ENCODE results near the gene PMIS2. TPM values are rescaled to one million over a fixed set of nuclear protein-coding genes. Genes with fewer than 3 reads are reported as not detected.
A peak's percentile ranks its signal among the peaks of the same experiment; 100 is the strongest.

Gene PMIS2
- total RNA-seq, 4 donors from 2014 or later, result not detected

DNA sequence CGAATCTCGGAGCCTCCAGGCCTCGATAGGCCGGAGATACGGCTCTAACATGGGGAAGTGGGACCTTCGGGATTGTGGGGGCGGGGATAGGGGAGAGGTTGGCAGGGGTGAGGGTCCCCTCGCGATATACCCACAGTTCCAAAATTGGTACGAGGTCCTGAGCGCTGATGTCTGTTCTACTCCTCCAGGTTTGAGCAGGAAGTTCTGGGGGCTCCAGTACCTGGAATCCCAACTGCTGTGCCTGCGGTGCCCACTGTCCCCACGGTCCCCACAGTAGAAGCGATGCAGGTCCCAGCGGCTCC lies 43.3 kb downstream of the PMIS2 start:
- no peaks in the 10 kb centered on the region for H3K27me3 ChIP-seq
- H3K36me3 ChIP-seq, result peaks cover 0 to 39% (median 0%) of the 10 kb centered on the region in 3 donors
- H3K9me3 ChIP-seq, result no peaks in the 10 kb centered on the region
- TF ChIP-seq, protein P1, sequence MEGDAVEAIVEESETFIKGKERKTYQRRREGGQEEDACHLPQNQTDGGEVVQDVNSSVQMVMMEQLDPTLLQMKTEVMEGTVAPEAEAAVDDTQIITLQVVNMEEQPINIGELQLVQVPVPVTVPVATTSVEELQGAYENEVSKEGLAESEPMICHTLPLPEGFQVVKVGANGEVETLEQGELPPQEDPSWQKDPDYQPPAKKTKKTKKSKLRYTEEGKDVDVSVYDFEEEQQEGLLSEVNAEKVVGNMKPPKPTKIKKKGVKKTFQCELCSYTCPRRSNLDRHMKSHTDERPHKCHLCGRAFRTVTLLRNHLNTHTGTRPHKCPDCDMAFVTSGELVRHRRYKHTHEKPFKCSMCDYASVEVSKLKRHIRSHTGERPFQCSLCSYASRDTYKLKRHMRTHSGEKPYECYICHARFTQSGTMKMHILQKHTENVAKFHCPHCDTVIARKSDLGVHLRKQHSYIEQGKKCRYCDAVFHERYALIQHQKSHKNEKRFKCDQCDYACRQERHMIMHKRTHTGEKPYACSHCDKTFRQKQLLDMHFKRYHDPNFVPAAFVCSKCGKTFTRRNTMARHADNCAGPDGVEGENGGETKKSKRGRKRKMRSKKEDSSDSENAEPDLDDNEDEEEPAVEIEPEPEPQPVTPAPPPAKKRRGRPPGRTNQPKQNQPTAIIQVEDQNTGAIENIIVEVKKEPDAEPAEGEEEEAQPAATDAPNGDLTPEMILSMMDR (IDR thresholded peaks at IDR 0.05), result no peak
- TF ChIP-seq POLR2A (IDR thresholded peaks at IDR 0.05), result no peak
- no peak for DNase-seq
- peak overlapping the region; percentile 57 to 100 (median 72) for H3K4me3 ChIP-seq
- peaks cover 0 to 11% (median 7%) of the 10 kb centered on the region in 4 donors for H3K4me1 ChIP-seq
- H3K27ac ChIP-seq, result peak overlapping the region; percentile 85 to 96 (median 88)

DNA sequence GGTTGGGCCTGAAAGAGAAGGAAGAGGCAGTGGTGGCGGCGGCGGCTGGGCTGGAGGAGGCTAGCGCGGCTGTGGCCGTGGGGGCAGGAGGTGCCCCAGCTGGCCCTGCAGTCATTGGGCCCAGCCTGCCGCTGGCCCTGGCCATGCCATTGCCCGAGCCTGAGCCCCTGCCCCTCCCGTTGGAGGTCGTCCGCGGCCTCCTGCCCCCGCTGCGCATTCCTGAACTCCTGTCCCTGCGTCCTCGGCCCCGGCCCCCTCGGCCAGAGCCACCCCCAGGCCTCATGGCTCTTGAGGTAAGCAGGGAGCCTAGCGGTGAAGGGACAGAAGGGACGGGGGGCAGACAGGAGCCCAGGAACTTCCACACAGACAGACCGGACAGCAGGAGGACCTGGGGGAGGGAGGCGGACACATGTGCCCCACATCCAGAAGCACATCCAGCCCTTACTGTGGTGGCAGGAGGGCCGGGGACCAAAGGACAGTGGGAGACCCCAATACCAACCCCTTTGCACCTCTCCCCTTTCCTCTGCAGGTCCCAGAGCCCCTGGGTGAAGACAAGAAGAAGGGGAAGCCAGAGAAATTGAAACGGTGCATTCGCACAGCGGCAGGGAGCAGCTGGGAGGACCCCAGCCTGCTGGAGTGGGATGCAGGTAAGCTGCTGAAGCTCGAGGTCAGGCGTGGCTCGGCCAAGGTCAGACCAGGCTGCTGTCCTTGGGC lies 47.9 kb downstream of the PMIS2 start:
- H3K27me3 ChIP-seq, result no peaks in the 10 kb centered on the region
- H3K4me3 ChIP-seq, result no peak overlapping the region
- peaks cover 0 to 79% (median 0%) of the 10 kb centered on the region in 3 donors for H3K36me3 ChIP-seq
- TF ChIP-seq, protein P1 (IDR thresholded peaks at IDR 0.05), result no peak
- no peak for TF ChIP-seq POLR2A (IDR thresholded peaks at IDR 0.05)
- H3K27ac ChIP-seq, result no peak overlapping the region
- no peaks in the 10 kb centered on the region for H3K9me3 ChIP-seq
- H3K4me1 ChIP-seq, result peaks cover 0 to 9% (median 6%) of the 10 kb centered on the region in 4 donors
- DNase-seq, result no peak

DNA sequence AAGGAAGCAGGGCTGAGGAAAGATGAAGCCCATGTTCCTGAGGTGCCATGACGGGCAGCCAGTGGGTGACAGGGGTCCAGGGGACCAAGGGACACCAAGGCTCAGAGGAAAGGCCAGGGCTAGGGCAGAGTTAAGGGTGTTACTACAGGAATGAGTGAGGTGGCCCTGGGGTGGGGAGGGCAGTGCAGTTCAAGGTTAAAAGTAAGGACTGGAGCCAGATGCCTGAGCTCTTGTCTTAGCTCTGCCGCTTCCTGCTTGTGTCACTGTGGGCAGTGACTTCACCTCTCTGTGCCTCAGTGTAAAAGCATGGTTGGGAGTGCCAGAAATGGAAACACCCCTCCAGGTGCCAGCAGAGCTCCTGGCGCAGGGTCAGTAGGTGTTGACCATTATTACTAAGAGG lies 50.7 kb downstream of the PMIS2 start:
- TF ChIP-seq, protein P1 (IDR thresholded peaks at IDR 0.05), result no peak
- TF ChIP-seq POLR2A (IDR thresholded peaks at IDR 0.05), result no peak
- H3K9me3 ChIP-seq, result no peaks in the 10 kb centered on the region
- H3K27me3 ChIP-seq, result no peaks in the 10 kb centered on the region
- no peak overlapping the region for H3K27ac ChIP-seq
- peaks cover 0 to 66% (median 0%) of the 10 kb centered on the region in 3 donors for H3K36me3 ChIP-seq
- no peak for DNase-seq
- H3K4me1 ChIP-seq, result peaks cover 0 to 3% (median 0%) of the 10 kb centered on the region in 4 donors
- H3K4me3 ChIP-seq, result no peak overlapping the region

Other genes starting within 250 kb of the PMIS2 start
- gene FFAR1, start 238.3 kb upstream of the PMIS2 start, total RNA-seq, result 1 to 10 TPM in 1 of 4 donors, under 1 TPM in 1, not detected in 2; 0.66 to 1.6 TPM
- 1 to 10 TPM in 1 of 4 donors, not detected in 3; 1.1 TPM for gene FFAR3, start 227.7 kb upstream of the PMIS2 start, total RNA-seq
- gene GPR42, start 215.1 kb upstream of the PMIS2 start, total RNA-seq, result under 1 TPM in 1 of 4 donors, not detected in 3; 0.70 TPM
- 1 to 10 TPM in 2 of 4 donors, under 1 TPM in 1, not detected in 1; 0.80 to 1.8 (median 1.0) TPM for gene FFAR2, start 137.9 kb upstream of the PMIS2 start, total RNA-seq
- gene KRTDAP, start 95.7 kb upstream of the PMIS2 start, total RNA-seq, result not detected
- 10 to 100 TPM in 2 of 4 donors, 1 to 10 TPM in 1, not detected in 1; 1.9 to 29.7 (median 10.7) TPM for gene DMKN, start 72.5 kb upstream of the PMIS2 start, total RNA-seq
- 1 to 10 TPM in 1 of 4 donors, not detected in 3; 1.0 TPM for gene SBSN, start 57.9 kb upstream of the PMIS2 start, total RNA-seq
- gene GAPDHS, start 52.7 kb upstream of the PMIS2 start, total RNA-seq, result under 1 TPM in 1 of 4 donors, not detected in 3; 0.54 TPM
- gene TMEM147, start 40.5 kb upstream of the PMIS2 start, total RNA-seq, result 10 to 100 TPM; 34.9 to 59.4 (median 50.9) TPM
- not detected for gene ATP4A, start 22.5 kb upstream of the PMIS2 start, total RNA-seq
- gene HAUS5, start 26.6 kb downstream of the PMIS2 start, total RNA-seq, result 10 to 100 TPM in 2 of 4 donors, 1 to 10 TPM in 2; 2.8 to 42.9 (median 8.3) TPM
- gene RBM42, start 42.9 kb downstream of the PMIS2 start, total RNA-seq, result 10 to 100 TPM; 57.3 to 64.4 (median 63.1) TPM
- 1 to 10 TPM in 2 of 4 donors, not detected in 2; 1.6 to 1.8 TPM for gene ETV2, start 55.6 kb downstream of the PMIS2 start, total RNA-seq
- 100 to 1,000 TPM; 462 to 930 (median 787) TPM for gene COX6B1, start 62.1 kb downstream of the PMIS2 start, total RNA-seq
- not detected for gene UPK1A, start 80.3 kb downstream of the PMIS2 start, total RNA-seq
- 1 to 10 TPM in 1 of 4 donors, not detected in 3; 2.5 TPM for gene ZBTB32, start 118.4 kb downstream of the PMIS2 start, total RNA-seq
- 10 to 100 TPM; 27.8 to 62.6 (median 41.9) TPM for gene KMT2B, start 131.8 kb downstream of the PMIS2 start, total RNA-seq
- 10 to 100 TPM in 3 of 4 donors, 1 to 10 TPM in 1; 8.3 to 14.2 (median 12.3) TPM for gene IGFLR1, start 156.3 kb downstream of the PMIS2 start, total RNA-seq
- 10 to 100 TPM; 14.5 to 70.5 (median 34.6) TPM for gene U2AF1L4, start 159.2 kb downstream of the PMIS2 start, total RNA-seq
- 10 to 100 TPM in 3 of 4 donors, 1 to 10 TPM in 1; 8.3 to 48.2 (median 40.6) TPM for gene PSENEN, start 159.5 kb downstream of the PMIS2 start, total RNA-seq
- 10 to 100 TPM; 11.6 to 30.5 (median 20.2) TPM for gene LIN37, start 162.4 kb downstream of the PMIS2 start, total RNA-seq
- gene HSPB6, start 170.9 kb downstream of the PMIS2 start, total RNA-seq, result 10 to 100 TPM in 2 of 4 donors, 1 to 10 TPM in 2; 9.2 to 19.8 (median 13.6) TPM
- gene PROSER3, start 172.0 kb downstream of the PMIS2 start, total RNA-seq, result 10 to 100 TPM in 3 of 4 donors, 1 to 10 TPM in 1; 6.0 to 36.8 (median 27.2) TPM
- gene ARHGAP33, start 189.4 kb downstream of the PMIS2 start, total RNA-seq, result 100 to 1,000 TPM in 1 of 4 donors, 10 to 100 TPM in 2, 1 to 10 TPM in 1; 8.6 to 166 (median 20.0) TPM
- not detected for gene PRODH2, start 226.7 kb downstream of the PMIS2 start, total RNA-seq